NCI-H1092 (cell line): ENCODE measurements around the gene AP2A2.

Experiments
- DNase-seq: peaks from one replicate; lab custom pipeline; 2025; lab: John Stamatoyannopoulos, UW

AP2A2 gene

DNA sequence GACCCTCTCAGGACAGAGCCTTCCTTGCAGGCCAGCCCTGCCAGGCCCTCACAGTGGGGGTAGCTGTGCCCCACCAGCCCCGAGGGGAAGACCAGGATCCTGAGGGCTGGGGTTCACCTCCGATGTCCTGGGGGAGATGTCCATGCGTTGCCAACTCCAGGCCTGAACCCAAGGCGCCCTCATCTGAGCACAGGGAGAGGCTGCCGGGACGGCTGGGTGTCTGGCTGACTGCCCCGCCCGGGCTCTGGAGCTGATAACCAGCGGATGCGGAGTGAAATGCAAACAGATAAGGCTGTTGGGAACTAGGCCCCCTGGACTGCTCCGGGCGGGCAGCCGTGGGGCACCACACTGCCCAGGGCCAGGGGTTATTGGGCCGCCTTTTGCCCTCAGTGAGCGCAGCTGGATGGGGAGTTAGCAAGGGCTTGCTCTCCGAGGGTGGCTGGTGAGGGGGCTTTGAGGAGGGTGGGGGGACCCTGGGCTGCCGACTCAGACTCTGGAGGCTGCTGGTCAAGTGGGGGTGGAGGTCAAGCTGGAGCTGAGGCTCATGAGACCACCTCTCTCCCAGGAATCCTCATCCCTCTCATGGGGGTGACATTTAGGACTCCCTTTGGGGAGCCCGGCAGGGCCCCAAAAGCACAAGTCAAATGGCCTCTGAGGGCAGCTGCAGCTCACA lies 116.4 kb downstream of the AP2A2 start:
- DNase-seq, result no peak

DNA sequence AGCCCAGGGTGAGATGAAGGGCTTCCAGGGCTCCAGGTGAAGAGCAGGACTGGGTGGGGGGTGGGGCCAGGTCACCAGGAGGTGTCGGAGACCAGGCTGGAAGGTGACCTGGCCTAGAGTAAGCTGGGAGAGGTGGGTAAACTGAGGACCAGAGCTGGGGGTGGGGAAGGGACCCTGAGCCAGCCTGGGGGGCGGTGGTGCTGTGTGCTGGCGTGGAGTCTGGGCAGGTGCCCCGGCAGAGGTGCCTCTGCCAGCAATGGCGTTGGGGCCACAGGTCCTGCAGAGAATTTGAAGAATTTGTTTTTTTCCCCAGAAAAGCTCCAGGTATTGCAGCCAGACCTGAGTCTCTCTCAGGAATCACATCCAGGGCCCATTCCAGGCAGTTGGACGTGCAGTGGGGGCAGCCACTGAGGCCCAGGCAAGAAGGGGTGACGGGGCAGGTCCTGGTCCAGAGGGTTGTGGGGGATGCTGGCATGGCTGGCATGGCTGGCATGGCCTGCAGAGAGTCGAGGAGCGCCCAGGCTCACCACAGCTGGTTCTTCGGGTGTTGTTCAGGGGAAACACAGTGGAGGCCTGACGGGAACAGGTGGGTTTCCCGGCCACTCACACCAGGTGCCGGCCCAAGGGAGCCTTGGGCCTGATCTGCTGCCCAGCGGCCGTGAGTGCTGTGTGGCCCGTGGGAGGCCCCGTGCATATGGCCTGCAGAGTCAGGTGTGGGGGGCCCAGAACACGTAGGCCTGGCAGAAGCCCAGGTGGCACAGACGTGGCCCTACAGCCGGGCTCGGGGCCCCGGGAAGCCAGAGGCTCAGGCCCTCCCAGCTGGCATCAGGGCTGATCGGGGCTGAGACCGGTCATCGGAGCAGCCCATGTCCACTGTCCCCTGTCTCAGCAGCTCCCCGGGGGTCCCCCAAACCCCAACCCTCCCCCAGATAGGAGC lies 117.2 kb downstream of the AP2A2 start:
- no peak for DNase-seq

DNA sequence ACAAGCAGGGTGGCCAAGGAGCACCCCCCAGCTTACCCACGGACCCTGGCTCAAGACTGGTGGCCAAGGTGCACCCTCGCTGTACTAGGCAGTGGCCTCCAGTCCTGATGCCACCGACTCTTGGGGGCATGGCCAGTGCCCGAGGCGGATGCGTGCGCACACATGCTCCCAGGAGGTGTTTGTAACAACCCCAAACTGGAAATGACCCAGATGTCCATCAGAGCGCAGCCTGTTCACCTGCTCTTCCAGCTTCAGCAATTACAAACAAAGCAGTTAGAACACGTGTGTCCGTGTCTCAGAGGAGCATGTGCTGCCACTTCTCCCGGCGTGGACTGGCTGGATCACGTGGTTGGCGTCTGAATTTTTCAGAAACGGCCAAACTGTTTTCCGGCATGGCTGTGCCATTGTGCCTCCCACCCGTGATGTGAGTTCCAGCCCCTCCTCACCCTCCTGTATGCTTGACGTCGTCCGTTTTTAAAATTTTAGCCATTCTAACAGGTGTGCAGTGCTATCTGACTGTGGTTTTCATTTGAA lies 118.0 kb downstream of the AP2A2 start:
- DNase-seq, result no peak

DNA sequence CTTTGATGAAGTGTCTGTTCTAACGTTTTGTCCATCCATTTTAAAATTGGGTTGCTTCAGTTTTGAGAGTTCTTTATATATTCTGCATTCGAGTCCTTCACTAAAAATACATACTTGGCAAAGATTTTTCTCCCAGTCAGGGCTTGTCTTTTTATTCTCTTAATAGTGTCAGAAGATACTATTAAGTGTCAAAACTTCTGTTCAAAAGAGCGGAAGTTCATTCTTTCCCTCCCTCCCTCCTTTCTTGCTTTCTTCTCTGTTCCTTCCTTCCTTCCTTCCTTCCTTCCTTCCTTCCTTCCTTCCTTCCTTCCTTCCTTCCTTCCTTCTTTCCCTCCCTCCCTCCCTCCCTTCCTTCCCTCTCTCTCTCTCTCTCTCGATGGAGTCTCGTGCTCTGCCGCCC lies 118.5 kb downstream of the AP2A2 start:
- no peak for DNase-seq

DNA sequence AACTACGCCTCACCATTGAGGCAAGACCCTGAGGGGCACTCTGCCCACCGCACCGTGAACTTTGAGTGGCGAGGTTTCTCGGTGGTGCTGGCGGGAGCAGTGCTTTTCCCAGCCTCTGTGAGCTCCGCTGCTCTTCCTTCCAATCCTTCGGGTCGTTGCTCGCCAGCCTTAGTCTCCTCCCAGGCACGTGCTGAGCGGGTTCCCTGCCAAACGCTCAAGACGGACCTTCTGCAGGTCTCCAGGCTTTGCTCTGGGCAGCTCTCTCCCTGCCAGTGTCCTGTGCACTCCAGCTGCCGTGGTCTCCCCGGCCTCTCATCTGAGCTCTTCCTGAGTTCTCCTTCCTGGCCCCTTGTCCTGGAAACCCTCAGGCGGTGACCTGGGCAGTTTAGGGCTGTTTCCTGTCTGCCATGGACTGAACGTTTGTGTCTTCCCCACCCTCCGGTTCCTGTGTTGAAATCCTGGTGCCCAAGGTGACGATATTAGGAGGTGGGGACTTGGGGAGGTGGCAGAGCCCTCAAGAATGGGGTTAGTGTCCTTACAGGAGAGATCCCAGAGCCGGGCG lies 122.0 kb downstream of the AP2A2 start:
- no peak for DNase-seq

DNA sequence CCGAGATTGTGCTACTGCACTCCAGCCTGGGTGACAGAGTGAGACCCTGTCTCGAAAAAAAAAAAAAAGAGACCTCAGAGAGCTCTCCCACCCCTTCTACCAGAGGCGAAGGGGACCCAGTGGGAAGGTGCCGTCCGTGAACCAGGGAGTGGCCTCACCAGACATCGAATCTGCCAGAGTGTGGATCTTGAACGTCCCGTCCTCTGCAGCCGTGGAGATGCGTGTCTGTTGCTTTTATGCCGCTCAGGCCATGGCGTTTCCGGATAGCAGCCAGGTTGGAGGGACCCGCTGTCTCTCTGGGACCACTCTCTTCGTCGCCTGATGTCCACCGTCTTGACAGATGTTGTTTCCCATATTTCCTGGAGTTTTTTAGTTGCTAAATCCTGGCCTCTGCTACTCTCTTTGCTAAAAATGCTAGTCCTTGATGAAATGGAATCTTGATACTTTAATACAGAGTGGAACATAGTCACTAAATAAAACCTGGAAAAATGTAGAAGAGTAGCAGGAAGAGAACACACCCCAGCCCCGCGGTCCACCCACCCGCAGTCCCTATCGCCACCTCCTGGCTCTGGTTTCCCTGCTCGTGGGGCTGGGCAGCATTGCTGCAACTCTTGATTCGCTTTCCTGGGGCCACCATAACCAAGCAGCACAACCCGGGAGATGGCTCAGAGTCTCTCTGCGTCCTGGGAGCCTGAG lies 122.9 kb downstream of the AP2A2 start:
- no peak for DNase-seq

DNA sequence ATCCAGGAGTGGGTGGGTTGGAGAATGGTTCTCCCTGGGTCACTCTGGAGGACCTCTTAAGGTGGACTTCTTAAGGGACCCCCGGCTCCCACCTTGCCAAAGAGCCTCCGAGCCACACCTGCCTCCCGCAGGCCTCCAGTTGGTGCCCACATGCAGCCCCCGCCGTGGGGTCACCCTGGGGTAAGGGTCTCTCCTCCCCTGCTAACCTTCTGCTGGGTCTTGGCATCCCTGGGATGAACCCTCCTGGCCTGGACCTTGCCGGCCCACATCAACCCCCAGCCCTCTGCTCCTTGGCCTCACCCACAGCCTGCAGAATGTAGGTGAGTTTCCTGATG lies 123.4 kb downstream of the AP2A2 start:
- no peak for DNase-seq

GRCh38 chr11:1049431-1049891 lies 123.8 kb downstream of the AP2A2 start:
- DNase-seq, result peak; percentile 44

DNA sequence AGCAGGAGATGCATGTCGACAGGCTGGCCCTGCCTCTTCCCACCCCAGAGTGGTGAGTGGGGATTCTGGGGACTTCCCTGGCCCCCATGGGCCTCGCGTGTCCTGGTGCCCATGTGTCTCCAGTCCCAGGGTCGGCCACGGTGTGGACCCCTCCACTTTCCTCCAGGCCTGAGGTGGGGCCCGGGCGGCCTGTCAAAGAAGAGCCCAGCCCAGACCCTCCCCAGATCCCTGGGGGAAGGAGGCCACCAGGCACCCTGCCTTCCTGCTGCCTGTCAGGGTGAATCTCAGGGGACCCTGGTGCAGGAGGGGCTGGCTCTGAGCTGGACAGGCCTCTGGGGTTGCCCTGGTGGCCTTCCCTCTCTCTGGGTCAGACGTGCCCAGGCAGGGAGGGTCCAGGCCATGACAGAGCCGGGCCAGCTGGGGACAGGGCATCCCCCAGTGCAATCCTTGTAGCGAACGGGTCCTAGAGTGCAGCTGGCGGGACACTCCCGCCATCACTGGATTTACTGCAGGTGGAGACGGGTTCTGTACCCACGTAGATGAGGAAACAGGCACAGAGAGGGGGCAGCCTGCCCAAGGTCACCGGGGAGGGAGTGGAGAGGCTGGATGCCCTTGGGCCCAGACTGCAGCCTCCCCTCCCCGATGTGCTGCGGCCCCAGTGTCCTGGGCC lies 124.4 kb downstream of the AP2A2 start:
- no peak for DNase-seq

GRCh38 chr11:1050581-1051355 lies 125.1 kb downstream of the AP2A2 start:
- peak; percentile 61 for DNase-seq

DNA sequence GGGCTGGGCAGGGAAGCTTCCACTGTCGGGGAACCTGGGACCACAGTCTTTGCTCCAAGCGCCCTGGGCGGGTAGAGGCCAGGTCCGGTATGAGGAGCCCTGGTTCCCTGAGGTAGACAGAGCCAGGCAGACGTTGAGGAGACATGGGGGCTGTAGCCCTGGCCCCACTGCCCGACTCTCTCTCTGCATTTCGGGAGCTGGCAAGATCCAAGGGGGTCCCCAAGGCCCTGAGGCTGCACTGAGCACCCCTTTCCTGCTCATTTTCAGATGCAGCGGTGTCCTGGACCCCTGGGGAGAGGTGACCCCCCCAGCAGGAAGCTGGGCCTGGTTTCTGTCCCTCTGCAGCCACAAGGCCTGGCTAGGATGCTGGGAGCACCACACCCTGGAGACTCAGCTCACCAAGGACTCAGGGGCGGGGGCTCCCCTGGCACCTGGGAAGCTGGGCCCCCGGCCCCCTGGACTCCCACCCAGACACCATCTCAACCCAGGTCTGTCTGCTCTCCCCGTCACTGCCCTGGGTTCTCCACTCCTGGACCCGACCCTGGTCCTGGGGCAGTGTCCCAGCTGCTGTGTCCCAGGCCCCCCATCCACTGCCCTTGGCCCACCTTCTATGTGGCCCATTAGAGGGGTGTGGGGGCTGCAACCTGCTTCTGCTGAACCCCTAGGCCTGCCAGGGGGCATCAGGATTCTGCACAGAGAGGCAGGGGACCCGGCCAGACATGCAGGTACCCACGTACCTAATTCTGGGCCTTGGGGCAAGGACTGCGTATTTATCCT lies 125.9 kb downstream of the AP2A2 start:
- DNase-seq, result no peak

GRCh38 chr11:1052133-1053011 lies 126.7 kb downstream of the AP2A2 start:
- DNase-seq, result no peak

- no peak for DNase-seq
Measured at GRCh38 chr11:1053121-1053901, 127.6 kb downstream of the AP2A2 start.

DNA sequence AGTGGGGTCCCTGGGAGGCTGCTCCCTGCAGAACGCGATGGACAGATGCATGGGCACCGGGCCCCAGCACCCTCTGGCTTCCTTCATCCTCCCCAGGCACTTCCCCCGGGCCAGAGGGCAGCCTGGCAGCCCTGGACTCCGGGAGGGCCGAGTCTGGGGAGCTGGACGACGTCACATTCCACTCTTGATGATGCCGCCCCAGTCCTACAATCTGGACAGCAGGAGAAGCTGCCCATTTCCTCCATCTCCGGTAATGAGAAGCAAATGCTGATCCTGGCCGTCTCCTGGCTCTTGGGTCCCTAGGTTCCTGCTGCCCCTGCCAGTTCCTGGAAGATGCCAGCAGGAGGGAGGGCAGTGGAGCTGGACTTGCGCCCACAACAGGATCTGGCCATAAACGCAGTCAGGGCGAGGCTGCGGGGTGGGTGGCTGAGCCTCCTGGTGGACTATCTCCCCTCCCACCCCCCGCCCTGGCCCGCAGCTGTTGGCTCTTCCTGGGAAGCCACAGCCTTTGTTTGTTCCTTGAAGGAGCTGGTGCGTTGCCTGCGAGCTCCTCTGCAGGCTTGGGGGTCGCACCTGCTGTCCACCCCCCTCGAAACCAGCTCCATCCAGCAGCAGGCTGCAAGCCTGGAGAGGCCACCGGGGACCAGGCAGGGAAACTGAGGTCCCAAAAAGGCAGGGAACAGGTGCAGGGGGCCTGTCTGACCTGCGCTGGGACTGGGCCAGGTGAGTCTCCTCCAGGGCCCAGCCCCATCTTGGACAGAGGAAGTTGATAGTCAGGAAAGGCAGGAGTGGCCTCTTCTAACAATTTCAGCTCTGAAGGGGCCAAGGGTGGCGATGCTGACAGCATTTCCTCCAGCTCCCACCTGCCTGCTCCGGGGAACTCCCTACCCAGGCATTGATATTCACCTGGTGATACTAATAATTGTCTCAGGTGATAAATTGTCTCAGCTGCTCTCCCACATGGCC lies 128.8 kb downstream of the AP2A2 start:
- no peak for DNase-seq

DNA sequence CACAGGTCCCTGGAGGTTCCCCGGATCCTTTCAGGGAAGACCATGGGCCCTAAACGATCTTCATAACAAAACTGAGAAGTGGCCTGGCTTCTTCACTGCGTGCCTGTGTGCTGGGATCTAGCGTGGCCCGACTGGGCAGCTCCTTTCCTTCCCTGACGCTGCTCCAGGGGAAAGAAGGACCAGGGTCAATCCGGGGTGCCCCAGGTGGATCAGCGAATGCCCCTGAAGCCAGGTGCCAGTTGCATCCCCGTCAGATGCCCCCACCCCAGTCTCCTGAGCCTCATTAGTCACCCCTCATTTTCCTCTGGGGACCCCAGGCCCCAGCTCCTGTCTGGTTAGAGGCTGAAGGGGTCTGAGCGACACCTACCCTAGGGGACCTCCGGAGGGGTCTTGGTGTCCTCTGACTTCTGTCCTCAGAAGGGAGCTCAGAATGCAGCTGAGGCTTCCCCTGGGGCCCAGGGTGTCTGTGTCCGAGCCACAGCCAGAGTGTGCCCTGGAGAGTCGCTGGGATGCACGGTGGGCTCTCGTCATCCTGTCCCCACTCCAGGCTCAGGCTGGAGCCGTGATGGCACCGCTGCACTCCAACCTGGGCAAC lies 129.5 kb downstream of the AP2A2 start:
- DNase-seq, result no peak

- no peak for DNase-seq
Measured at GRCh38 chr11:1055990-1056771, 130.5 kb downstream of the AP2A2 start.
